ENCODE results near the gene KCNK7.

- TF ChIP-seq POLR2A (IDR thresholded peaks at IDR 0.05) (peak in 1 of 2 donors; percentile 11), CTCF (IDR thresholded peaks at IDR 0.05 in 4 of 5, conservative IDR thresholded peaks at IDR 0.05 in 1 of 5) (peak; percentile 85 to 93 (median 92))
Observed at GRCh38 chr11:65593518-65594414, 1.8 kb downstream of the KCNK7 start.
